VCaP (cell line): ENCODE data around the gene TNFRSF8.
A peak's percentile ranks its signal among the peaks of the same experiment; 100 is the strongest.

ENCODE experiments used
- H3K27ac ChIP-seq: fragments of 450-650 bp; 2 replicates; pipeline ENCODE4 v1.5.1; 2017
- TF ChIP-seq, protein P1 (sequence below): fragments of 450-650 bp; conservative IDR thresholded peaks from 2 replicates; pipeline ENCODE4 v1.5.1; 2017; ENCODE audit warnings: mild to moderate bottlenecking, moderate library complexity

The TNFRSF8 gene

DNA sequence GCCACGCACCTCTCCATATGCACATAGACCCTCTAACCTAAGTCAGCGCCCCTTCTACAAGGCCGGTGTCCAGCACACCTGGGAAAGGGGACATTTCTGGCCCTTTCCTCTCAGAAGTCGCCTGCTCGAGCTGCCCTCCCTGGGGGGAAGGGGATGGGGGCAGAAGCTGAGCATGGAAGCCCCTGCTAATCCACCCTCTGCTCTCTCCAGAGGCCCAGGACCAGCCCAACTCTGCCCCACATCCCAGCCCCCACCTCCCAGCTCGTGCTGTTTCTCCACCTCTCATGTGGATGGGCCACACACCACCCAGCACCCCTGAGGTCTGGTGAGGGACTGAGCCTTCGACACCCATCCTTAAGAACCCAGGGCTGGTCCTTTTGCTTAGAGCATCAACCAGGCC, 118.5 kb downstream of the TNFRSF8 start:
- TF ChIP-seq, protein P1, sequence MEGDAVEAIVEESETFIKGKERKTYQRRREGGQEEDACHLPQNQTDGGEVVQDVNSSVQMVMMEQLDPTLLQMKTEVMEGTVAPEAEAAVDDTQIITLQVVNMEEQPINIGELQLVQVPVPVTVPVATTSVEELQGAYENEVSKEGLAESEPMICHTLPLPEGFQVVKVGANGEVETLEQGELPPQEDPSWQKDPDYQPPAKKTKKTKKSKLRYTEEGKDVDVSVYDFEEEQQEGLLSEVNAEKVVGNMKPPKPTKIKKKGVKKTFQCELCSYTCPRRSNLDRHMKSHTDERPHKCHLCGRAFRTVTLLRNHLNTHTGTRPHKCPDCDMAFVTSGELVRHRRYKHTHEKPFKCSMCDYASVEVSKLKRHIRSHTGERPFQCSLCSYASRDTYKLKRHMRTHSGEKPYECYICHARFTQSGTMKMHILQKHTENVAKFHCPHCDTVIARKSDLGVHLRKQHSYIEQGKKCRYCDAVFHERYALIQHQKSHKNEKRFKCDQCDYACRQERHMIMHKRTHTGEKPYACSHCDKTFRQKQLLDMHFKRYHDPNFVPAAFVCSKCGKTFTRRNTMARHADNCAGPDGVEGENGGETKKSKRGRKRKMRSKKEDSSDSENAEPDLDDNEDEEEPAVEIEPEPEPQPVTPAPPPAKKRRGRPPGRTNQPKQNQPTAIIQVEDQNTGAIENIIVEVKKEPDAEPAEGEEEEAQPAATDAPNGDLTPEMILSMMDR = no peak
- no peak overlapping the region for H3K27ac ChIP-seq

DNA sequence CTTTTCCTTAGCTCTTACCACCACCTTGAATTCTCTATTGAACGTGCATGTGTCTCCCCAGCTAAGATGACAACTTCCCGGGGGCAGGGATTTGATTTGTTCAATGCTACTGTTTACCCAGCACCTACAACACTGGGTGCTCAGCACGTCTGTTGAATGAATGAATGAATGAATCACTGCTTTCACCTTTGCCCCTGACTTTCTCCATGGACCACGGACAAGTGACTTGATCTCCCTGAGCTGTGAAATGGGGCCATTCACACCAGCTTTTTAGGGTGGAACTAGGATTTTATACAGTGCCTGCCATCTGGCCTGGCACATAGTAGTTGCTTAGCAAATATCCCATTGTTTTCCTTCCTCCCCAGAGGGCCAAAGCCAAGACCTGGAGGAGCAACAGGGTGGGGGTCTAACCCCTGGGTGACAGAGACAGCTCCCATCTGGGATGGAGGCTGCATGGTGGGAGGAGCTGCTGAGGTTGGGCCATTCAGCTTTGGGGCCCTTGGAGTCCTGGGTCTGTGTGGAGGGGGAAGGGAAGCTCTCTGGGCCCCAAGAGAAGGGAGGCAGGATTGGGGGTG, 119.4 kb downstream of the TNFRSF8 start:
- TF ChIP-seq, protein P1 = no peak
- no peak overlapping the region for H3K27ac ChIP-seq

DNA sequence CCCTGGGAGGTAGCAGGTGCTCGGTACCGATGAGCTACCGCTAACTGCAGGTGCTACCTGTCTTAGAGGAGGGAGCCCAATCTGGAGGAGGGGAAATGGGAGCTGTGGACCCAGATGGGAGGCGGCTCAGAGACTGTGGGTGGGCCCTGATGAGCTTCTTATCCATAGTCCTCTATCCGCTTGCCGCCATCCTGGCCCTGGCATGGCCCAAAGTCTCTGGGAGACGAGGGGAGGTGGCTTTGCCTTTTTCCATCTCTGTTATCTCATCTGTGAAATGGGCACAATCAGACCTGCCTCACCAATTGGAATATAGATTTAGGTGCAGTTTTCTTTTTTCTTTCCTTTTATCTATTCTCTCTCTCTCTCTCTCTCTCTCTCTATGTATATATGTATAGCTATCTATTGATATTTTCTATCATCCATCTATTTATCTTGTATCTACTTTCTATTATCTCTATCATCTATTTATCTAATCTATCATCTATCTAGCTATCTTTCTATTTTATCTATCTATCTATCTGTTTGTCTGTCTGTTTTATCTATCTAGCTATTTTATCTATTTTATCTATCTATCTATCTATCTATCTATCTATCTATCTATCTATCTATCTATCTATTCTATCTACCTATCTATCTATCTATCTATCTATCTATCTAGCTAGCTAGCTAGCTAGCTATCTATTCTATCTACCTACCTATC, 120.1 kb downstream of the TNFRSF8 start:
- TF ChIP-seq, protein P1 = no peak
- no peak overlapping the region for H3K27ac ChIP-seq

DNA sequence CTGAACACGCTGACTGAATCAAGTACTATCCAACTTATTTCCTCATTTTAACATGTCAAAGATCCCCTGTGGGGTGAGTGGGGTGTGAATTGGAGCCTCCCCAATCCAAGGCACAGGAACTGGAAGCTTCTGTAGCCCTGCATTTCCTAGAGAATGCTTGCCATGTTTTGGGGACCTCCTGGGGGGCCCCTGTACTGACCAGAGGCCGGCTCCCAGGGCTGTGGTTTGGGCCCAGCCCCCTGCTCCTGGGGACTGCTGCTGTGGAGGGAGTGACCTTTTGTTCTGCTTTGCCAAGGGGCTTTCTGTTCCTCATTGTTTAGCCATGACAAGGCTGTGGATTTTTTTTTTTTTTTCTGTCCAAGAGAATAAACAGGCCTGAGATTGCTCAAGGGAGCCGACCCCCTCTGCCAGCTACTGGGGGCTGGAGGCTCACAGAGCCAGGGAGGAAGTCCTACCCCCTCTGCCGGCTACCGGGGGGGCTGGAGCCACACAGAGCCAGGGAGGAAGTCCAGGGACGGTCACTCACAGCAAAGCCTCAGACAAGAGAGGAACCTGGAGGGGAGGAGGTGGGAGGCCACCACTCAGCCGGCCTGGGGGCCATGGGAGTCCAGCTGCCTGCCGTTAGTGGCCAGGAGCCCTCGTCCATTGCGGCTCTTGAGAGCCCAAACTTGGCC, 121.0 kb downstream of the TNFRSF8 start:
- TF ChIP-seq, protein P1 = no peak
- peak overlapping the region; percentile 28; the same call in 1 of the 2 replicates for H3K27ac ChIP-seq

DNA sequence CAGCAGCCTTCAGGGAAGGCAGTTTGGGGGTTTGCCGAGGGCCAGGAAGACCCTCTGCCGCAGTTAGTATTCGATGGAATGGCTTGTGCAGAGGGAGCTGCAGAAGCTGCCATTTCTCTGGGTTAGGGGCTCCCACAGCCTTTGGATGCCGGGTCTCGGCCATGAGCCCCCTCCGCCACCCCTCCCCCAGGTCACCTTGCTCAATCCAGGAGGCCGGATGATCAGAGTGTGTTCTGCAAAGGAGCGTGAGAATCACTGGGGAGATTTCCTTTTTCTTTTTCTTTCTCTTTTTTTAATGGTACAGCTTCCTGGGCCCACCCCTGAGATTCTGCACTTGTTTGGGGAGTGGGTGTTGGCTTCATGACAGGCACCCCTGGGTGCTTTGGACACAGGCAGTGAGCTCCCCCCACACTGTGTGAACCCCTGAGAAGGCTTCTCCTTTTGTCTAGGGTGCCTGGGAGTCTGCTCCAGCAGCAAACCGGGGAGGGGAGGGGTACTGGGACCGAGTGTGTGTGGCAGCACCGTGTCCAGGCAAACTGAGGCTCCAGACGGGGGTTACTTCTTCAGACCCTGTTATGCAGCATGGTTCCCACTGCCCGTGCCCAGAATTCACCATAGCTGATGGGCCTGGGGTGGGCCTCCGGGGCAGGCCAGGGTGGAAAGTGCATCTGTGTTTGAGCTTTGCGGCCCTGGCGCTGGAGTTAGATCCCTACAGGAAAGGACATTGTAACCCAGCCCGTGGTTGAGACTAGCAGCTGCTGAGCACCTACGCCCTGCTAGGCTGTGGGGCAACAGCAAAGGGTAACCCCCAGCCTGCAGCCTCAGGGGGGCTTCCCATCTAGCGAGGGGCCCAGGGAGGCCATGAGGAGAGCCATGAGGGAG, 122.2 kb downstream of the TNFRSF8 start:
- TF ChIP-seq, protein P1 = no peak
- no peak overlapping the region for H3K27ac ChIP-seq

DNA sequence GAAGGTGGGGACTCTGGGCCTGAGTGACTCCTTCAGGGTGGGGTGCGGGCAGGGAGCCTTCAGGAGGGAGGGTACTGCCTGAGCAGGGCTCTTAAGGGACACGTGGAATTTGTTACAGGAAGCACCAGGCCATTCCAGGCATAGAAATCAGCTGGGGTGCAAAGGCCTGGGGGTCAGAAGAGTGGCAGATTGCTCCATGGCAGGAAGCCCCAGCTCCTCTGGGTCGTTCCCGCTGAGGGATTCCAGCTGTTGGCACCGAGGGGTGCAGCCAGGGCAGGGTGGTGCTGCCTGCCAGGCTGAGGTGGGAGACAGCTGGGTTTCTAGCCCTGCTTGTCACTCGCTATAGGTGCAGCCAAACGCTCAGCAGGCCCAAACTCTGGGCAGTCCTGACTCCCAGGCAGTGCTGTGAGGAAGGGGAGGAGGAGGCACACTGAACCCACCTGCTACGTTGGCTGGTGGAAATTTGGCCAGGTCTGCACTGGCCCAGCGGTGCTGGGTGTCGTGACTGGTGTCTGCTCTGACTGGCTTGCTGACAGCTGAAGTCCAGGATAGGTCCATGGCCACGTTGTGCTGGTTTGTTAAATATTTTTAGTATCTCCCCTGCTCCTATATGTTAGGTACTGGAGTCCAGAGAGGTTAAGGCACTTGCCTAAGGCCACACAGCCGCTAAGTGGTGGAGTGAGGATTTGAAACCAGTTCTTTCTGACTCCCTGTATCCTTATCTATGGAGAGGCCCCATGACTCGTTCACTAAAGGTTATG, 123.0 kb downstream of the TNFRSF8 start:
- TF ChIP-seq, protein P1 = no peak
- no peak overlapping the region for H3K27ac ChIP-seq
